ENCODE results near the gene FADS6.

FADS6 gene

DNA sequence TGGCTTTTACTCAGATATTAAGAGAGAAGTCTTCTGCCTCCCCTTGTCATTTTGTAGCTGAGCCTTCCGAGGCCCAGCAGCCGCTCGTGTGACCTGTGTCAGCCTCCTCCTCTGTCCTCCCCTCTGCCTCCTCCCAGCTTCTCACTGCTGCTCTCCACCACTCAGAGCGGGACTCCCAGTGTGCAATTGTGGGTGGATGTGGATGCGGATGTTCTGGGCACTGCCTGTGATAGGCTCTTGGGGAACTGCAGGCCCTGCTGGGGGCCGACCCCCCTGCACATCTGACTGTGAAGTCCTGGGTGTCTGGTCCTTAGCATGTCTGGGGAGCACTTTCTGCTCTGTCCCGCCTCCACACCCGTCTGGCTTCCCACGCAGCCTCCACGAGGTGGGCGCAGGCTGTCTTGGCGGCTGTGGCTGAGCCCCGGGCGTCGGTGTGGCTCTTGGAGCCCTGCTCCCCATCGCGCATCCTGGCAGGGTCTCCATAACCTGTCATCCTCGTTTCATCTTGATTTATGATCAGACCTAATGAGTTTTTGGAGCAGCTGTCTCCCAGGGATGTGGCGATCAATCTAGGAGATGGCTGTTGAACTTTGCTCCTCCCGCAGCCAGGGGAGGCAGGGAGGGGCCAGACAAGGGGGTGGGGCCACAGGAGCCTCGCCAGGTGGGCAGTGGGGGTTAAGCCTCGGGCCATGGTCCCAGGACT is 61.8 kb downstream of the FADS6 start:
- peaks cover 0 to 72% (median 48%) of the 10 kb centered on the region in 11 experiments; a peak in 19 of 22 replicates for H3K36me3 ChIP-seq
- no peaks in the 10 kb centered on the region for H3K27me3 ChIP-seq
- H3K4me3 ChIP-seq, result no peak overlapping the region
- H3K27ac ChIP-seq, result 0 out of 22 replicates have a peak overlapping the region, but pooled peaks of 1 of the 11 experiments have one; percentile 89
- peak overlapping the region; percentile 2 to 97 (median 94); a peak in 19 of 22 replicates for H3K4me2 ChIP-seq
- no peak for TF ChIP-seq Cebpa-rat (IDR thresholded peaks at IDR 0.05)
- no peak overlapping the region for H3K9ac ChIP-seq
- peaks cover 31 to 78% (median 71%) of the 10 kb centered on the region in 10 experiments for H3K4me1 ChIP-seq
- H4K20me1 ChIP-seq, result peaks cover 12 to 100% (median 83%) of the 10 kb centered on the region in 11 experiments; a peak in 19 of 22 replicates
- H3K9me3 ChIP-seq (replicated peaks in 1 of 11), result peaks cover 0 to 9% (median 0%) of the 10 kb centered on the region in 11 experiments; a peak in 3 of 22 replicates

- Histone ChIP-seq H3K9ac (0 out of 22 replicates have a peak overlapping the region, but pooled peaks of 1 of the 11 experiments have one; percentile 3), H3K4me1 (peaks cover 31 to 78% (median 64%) of the 10 kb centered on the region in 10 experiments)
- no peak for TF ChIP-seq Cebpa-rat (IDR thresholded peaks at IDR 0.05)
Measured at GRCh38 chr17:74830861-74831260, 62.6 kb downstream of the FADS6 start.

GRCh38 chr17:74827800-74828199 is 65.6 kb downstream of the FADS6 start:
- Histone ChIP-seq H3K36me3 (peaks cover 0 to 93% (median 70%) of the 10 kb centered on the region in 11 experiments; a peak in 17 of 22 replicates), H3K9ac (no peak overlapping the region), H3K27ac (no peak overlapping the region), H3K4me3 (no peak overlapping the region), H4K20me1 (peaks cover 4 to 100% (median 84%) of the 10 kb centered on the region in 11 experiments; a peak in 18 of 22 replicates), H3K9me3 (replicated peaks in 1 of 11) (peaks cover 0 to 9% (median 0%) of the 10 kb centered on the region in 11 experiments; a peak in 3 of 22 replicates), H3K4me1 (peaks cover 5 to 67% (median 44%) of the 10 kb centered on the region in 10 experiments; a peak in 19 of 20 replicates), H3K4me2 (no peak overlapping the region), H3K27me3 (no peaks in the 10 kb centered on the region)
- TF ChIP-seq Cebpa-rat (IDR thresholded peaks at IDR 0.05), result no peak

More at GRCh38 chr17:74830861-74831260, 62.6 kb downstream of the FADS6 start:
- H3K4me2 ChIP-seq, result peak overlapping the region in 10 of 11 experiments; percentile 8 to 97 (median 94); a peak in 17 of 22 replicates
- H3K36me3 ChIP-seq, result peaks cover 0 to 72% (median 48%) of the 10 kb centered on the region in 11 experiments; a peak in 18 of 22 replicates
- H3K27me3 ChIP-seq, result no peaks in the 10 kb centered on the region
- H4K20me1 ChIP-seq, result peaks cover 12 to 100% (median 84%) of the 10 kb centered on the region in 11 experiments; a peak in 20 of 22 replicates
- peaks cover 0 to 9% (median 0%) of the 10 kb centered on the region in 11 experiments; a peak in 3 of 22 replicates for H3K9me3 ChIP-seq (replicated peaks in 1 of 11)
- no peak overlapping the region for H3K4me3 ChIP-seq
- H3K27ac ChIP-seq, result peak overlapping the region in 1 of 11 experiments; percentile 24; a peak in 1 of 22 replicates
